Upper lobe of left lung (tissue), 6 donors: ENCODE results near the gene ANKFY1. TPM values are rescaled to one million over a fixed set of nuclear protein-coding genes. Genes with fewer than 3 reads are reported as not detected.

ENCODE experiments used
- ATAC-seq, 2 donors: fragments of 200-7000 bp; cut with Tn5 transposase; one replicate each; pipeline ENCODE4 v1.9.1; 2022; ENCODE audit warnings: mild to moderate bottlenecking in 2 of 2, moderate library complexity in 2 of 2; ENCODE audit not compliant: low FRiP score in 2 of 2
- DNase-seq, 2 donors: peaks; one replicate each; pipeline ENCODE4 v3.0.0-alpha.2; 2019 to 2020
- H3K27ac ChIP-seq, 4 donors: fragments of 200-600 bp; sonication (generic); one replicate each; pipeline ENCODE4 v1.5.1; 2016 to 2019
- H3K27me3 ChIP-seq, 4 donors: fragments of 200-600 bp; sonication (generic); one replicate each; pipeline ENCODE4 v1.5.1; 2017 to 2019
- H3K36me3 ChIP-seq, 4 donors: fragments of 200-600 bp; sonication (generic); one replicate each; pipeline ENCODE4 v1.5.1; 2016 to 2019
- H3K4me1 ChIP-seq, 4 donors: fragments of 200-600 bp; sonication (generic); one replicate each; pipeline ENCODE4 v1.5.1; 2018 to 2019
- H3K4me3 ChIP-seq, 4 donors: fragments of 200-600 bp; sonication (generic); one replicate each; pipeline ENCODE4 v1.5.1; 2017 to 2019; ENCODE audit warnings: mild to moderate bottlenecking in 2 of 4, moderate library complexity in 1 of 4
- H3K9me3 ChIP-seq, 4 donors: fragments of 200-600 bp; sonication (generic); one replicate each; pipeline ENCODE4 v1.5.1; 2018 to 2019
- CTCF ChIP-seq, 6 experiments: fragments of 450-650 bp in 4 of 6; fragments of 200-600 bp in 2 of 6; sonication (generic) in 2 of 6; IDR thresholded peaks; one replicate each; pipeline ENCODE4 v1.5.1; 2016 to 2019; ENCODE audit warnings: antibody characterized with exemption in 6 of 6
- EP300 ChIP-seq, 4 donors: sonication (generic); formaldehyde crosslinking; IDR thresholded peaks; one replicate each; pipeline ENCODE4 v1.5.1; 2017; ENCODE audit warnings: antibody characterized with exemption in 4 of 4, control low read depth in 2 of 4
- POLR2A ChIP-seq, 4 donors: fragments of 450-650 bp; IDR thresholded peaks; one replicate each; pipeline ENCODE4 v1.5.1; 2016 to 2017; ENCODE audit warnings: antibody characterized with exemption in 4 of 4, mild to moderate bottlenecking in 2 of 4
- POLR2AphosphoS5 ChIP-seq, 2 donors: sonication (generic); formaldehyde crosslinking; IDR thresholded peaks; one replicate each; pipeline ENCODE4 v1.5.1; 2017; ENCODE audit warnings: antibody characterized with exemption in 2 of 2
- WGBS, 2 donors: methylation state at CpG; one replicate each; pipeline ENCODE4 v1.1.5; 2017 to 2018; 5-methylcytosine and 5-hydroxymethylcytosine counted together
- total RNA-seq, 6 donors: library from RNA; depleted of rRNA in 4 of 6; stranded (reverse); fragments of >200 nt in 4 of 6; gene quantifications; one replicate each; pipeline versions ENCODE4 v1.1.0 to v1.2.1, GENCODE V29; 2016 to 2021
- donor health status: DM: no; HTN: no; CAD: no; lungs with moderate emphysema.
- donor health status: DM: no; HTN: yes; CAD: no; lungs with severe emphysema.

ANKFY1 gene
- total RNA-seq, 6 donors from 2014 or later = 58.7 to 92.2 (median 60.9) TPM

DNA sequence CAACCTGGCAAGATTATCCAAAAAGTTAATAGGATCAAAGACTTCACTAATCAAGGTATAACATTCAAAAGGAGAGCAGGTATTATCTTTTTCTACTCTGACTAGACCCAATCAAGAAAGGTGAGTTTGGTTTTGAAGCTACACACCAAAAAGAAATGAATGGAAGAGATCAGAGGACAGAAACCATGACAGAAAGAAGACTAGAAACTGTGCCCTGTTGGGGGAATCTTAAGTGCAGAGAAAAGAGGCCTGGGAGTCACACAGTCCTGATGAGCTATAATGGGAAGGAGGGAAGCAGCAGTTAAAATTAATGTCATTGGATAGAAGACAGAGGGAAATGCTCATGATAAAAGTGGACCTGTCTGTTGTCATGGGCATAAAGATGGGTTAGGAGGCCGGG lies 138.2 kb downstream of the ANKFY1 start:
- H3K27ac ChIP-seq = no peak overlapping the region
- DNase-seq (no peak), ATAC-seq (no peak)
- no peaks in the 10 kb centered on the region for H3K27me3 ChIP-seq
- H3K9me3 ChIP-seq = no peaks in the 10 kb centered on the region
- 100% methylated on average over 1 of the region's 1 CpG for WGBS, 2 donors
- no peak for TF ChIP-seq CTCF (IDR thresholded peaks at IDR 0.05)
- no peak for TF ChIP-seq POLR2A (IDR thresholded peaks at IDR 0.05)
- TF ChIP-seq EP300 (IDR thresholded peaks at IDR 0.05) = no peak
- TF ChIP-seq POLR2AphosphoS5 (IDR thresholded peaks at IDR 0.05) = no peak
- H3K36me3 ChIP-seq = peaks cover 4 to 37% (median 29%) of the 10 kb centered on the region in 4 donors
- H3K4me1 ChIP-seq = peaks cover 6 to 23% (median 9%) of the 10 kb centered on the region in 4 donors
- H3K4me3 ChIP-seq = no peak overlapping the region

DNA sequence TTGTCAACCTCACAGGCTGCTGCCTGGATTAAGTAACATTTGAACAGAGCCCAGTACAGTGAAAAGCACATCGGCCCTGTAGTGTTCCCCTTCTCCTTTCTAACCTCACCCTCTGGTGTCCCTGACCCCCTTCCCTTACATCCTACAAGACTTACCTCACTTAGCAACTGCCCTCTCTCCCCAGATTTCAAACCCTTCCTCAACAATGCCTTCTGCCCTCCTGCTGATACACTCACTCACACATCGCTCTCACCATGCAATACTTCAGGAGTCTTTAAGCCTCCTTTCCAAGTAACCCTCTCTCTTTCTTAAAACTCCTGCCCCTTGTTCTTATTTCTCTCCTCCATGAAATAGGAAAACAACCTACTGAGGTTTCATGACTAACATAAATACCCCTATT lies 138.8 kb downstream of the ANKFY1 start:
- no peak for TF ChIP-seq CTCF (IDR thresholded peaks at IDR 0.05)
- 71 to 76% methylated on average over 2 of the region's 2 CpGs for WGBS, 2 donors

GRCh38 chr17:4120332-4120731 lies 143.4 kb downstream of the ANKFY1 start:
- H3K27me3 ChIP-seq = no peaks in the 10 kb centered on the region
- H3K36me3 ChIP-seq = peaks cover 11 to 80% (median 50%) of the 10 kb centered on the region in 4 donors
- WGBS, 2 donors = 78 to 83% methylated on average over 3 of the region's 3 CpGs
- H3K9me3 ChIP-seq = no peaks in the 10 kb centered on the region
- H3K4me1 ChIP-seq = peaks cover 0 to 3% (median 0%) of the 10 kb centered on the region in 4 donors
- H3K4me3 ChIP-seq = no peak overlapping the region
- H3K27ac ChIP-seq = no peak overlapping the region
- no peak for TF ChIP-seq EP300 (IDR thresholded peaks at IDR 0.05)
- no peak for TF ChIP-seq POLR2AphosphoS5 (IDR thresholded peaks at IDR 0.05)
- TF ChIP-seq CTCF (IDR thresholded peaks at IDR 0.05) = no peak
- TF ChIP-seq POLR2A (IDR thresholded peaks at IDR 0.05) = no peak
- DNase-seq = no peak
- ATAC-seq = no peak

More for the DNA sequence above, 138.8 kb downstream of the ANKFY1 start:
- peaks cover 4 to 23% (median 7%) of the 10 kb centered on the region in 4 donors for H3K4me1 ChIP-seq
- H3K27ac ChIP-seq = no peak overlapping the region
- H3K4me3 ChIP-seq = no peak overlapping the region
- ATAC-seq (peak in 1 of 2 donors; percentile 26), DNase-seq (no peak)
- peaks cover 6 to 42% (median 31%) of the 10 kb centered on the region in 4 donors for H3K36me3 ChIP-seq
- H3K9me3 ChIP-seq = no peaks in the 10 kb centered on the region
- H3K27me3 ChIP-seq = no peaks in the 10 kb centered on the region

GRCh38 chr17:4119299-4119698 lies 144.5 kb downstream of the ANKFY1 start:
- WGBS, 2 donors = 69 to 75% methylated on average over 4 of the region's 4 CpGs
- TF ChIP-seq CTCF (IDR thresholded peaks at IDR 0.05) (no peak), POLR2A (IDR thresholded peaks at IDR 0.05) (no peak), EP300 (IDR thresholded peaks at IDR 0.05) (no peak), POLR2AphosphoS5 (IDR thresholded peaks at IDR 0.05) (no peak)

GRCh38 chr17:4118015-4118743 lies 145.6 kb downstream of the ANKFY1 start:
- Histone ChIP-seq H3K4me1 (no peaks in the 10 kb centered on the region), H3K27ac (no peak overlapping the region), H3K4me3 (no peak overlapping the region), H3K36me3 (peaks cover 17 to 91% (median 55%) of the 10 kb centered on the region in 4 donors), H3K9me3 (no peaks in the 10 kb centered on the region), H3K27me3 (no peaks in the 10 kb centered on the region)
- DNase-seq (no peak), ATAC-seq (no peak)
- no peak for TF ChIP-seq EP300 (IDR thresholded peaks at IDR 0.05)
- no peak for TF ChIP-seq POLR2AphosphoS5 (IDR thresholded peaks at IDR 0.05)
- no peak for TF ChIP-seq POLR2A (IDR thresholded peaks at IDR 0.05)
- TF ChIP-seq CTCF (IDR thresholded peaks at IDR 0.05) = no peak
- WGBS, 2 donors = 88 to 97% methylated on average over 7 to 8 of the region's 8 CpGs

More at GRCh38 chr17:4119299-4119698, 144.5 kb downstream of the ANKFY1 start:
- Histone ChIP-seq H3K9me3 (no peaks in the 10 kb centered on the region), H3K36me3 (peaks cover 16 to 91% (median 54%) of the 10 kb centered on the region in 4 donors), H3K27ac (no peak overlapping the region), H3K27me3 (no peaks in the 10 kb centered on the region), H3K4me1 (no peaks in the 10 kb centered on the region), H3K4me3 (no peak overlapping the region)
- DNase-seq (no peak), ATAC-seq (no peak)
